B cell (primary cell): ENCODE data around the gene GASK1B. TPM values are rescaled to one million over a fixed set of nuclear protein-coding genes. Genes with fewer than 3 reads are reported as not detected.
A peak's percentile ranks its signal among the peaks of the same experiment; 100 is the strongest.

ENCODE experiments used
- ATAC-seq: fragments of 200-7000 bp; cut with Tn5 transposase; one replicate; pipeline ENCODE4 v1.10.0; 2021; ENCODE audit warnings: low read depth, mild to moderate bottlenecking, moderate number of reproducible peaks, moderate library complexity
- CTCF ChIA-PET: fragments of 350-600 bp; sonication (Branson Sonifier 250); formaldehyde crosslinking; loops from one replicate; lab custom pipeline; 2021; ENCODE audit warnings: antibody characterized with exemption, inconsistent platforms; lab: Charles Lee
- POLR2A ChIA-PET: fragments of 350-600 bp; sonication (Branson Sonifier 250); formaldehyde crosslinking; loops from one replicate; lab custom pipeline; 2021; ENCODE audit warnings: antibody characterized with exemption; lab: Charles Lee
- DNase-seq: peaks from one replicate; pipeline ENCODE4 v3.0.0; 2013
- H2AFZ ChIP-seq: 2 replicates; pipeline ENCODE4 v1.6.1; 2012; ENCODE audit warnings: mild to moderate bottlenecking, low read depth, low read length; ENCODE audit not compliant: insufficient read depth, poor library complexity, severe bottlenecking
- H3K27ac ChIP-seq, 2 donors: 1 replicate in 1 of 2; 2 replicates in 1 of 2; pipeline ENCODE4 v1.5.1; 2012 to 2013; ENCODE audit warnings: low read length in 2 of 2, mild to moderate bottlenecking in 2 of 2, moderate library complexity in 1 of 2
- H3K27me3 ChIP-seq, 4 experiments: fragments of 200-600 bp in 1 of 4; sonication (generic) in 1 of 4; replicated peaks in 1 of 4; 1 replicate in 2 of 4; 2 replicates in 2 of 4; pipeline versions ENCODE4 v1.6.1 to v1.7.0; 2013 to 2016; ENCODE audit warnings: low read length in 3 of 4, mild to moderate bottlenecking in 2 of 4, mixed read lengths in 1 of 4, moderate library complexity in 1 of 4; ENCODE audit not compliant: insufficient read depth in 4 of 4, control insufficient read depth in 3 of 4; ENCODE audit errors: control extremely low read depth in 1 of 4
- H3K36me3 ChIP-seq, 2 experiments: replicated peaks in 1 of 2; 1 replicate in 1 of 2; 2 replicates in 1 of 2; pipeline versions ENCODE4 v1.6.1 to v1.7.1; 2013; ENCODE audit warnings: low read length in 1 of 2; ENCODE audit not compliant: insufficient read depth in 2 of 2, control insufficient read depth in 1 of 2; ENCODE audit errors: control extremely low read depth in 1 of 2, extremely low read depth in 1 of 2
- H3K4me1 ChIP-seq, 2 donors: fragments of 200-600 bp in 1 of 2; sonication (generic) in 1 of 2; 1 replicate in 1 of 2; 2 replicates in 1 of 2; pipeline versions ENCODE4 v1.5.1 to v1.6.1; 2013 to 2017; ENCODE audit warnings: low read length in 2 of 2; ENCODE audit not compliant: control insufficient read depth in 2 of 2, insufficient read depth in 2 of 2
- H3K4me2 ChIP-seq: replicated peaks from 2 replicates; pipeline ENCODE3; 2012; ENCODE audit warnings: mild to moderate bottlenecking, low read depth, low read length; ENCODE audit not compliant: poor library complexity, severe bottlenecking
- H3K4me3 ChIP-seq, 5 experiments: fragments of 200-600 bp in 1 of 5; sonication (generic) in 1 of 5; 1 replicate in 3 of 5; 2 replicates in 2 of 5; pipeline versions ENCODE4 v1.5.1 to v1.7.0; 2011 to 2016; ENCODE audit warnings: low read length in 4 of 5, mild to moderate bottlenecking in 4 of 5, low read depth in 2 of 5, control low read depth in 1 of 5, moderate library complexity in 1 of 5; ENCODE audit not compliant: insufficient read depth in 1 of 5; ENCODE audit errors: control extremely low read depth in 1 of 5, extremely low read depth in 1 of 5
- H3K79me2 ChIP-seq: fragments of 200-600 bp; sonication (generic); one replicate; pipeline ENCODE4 v1.6.0; 2016; ENCODE audit warnings: low read length; ENCODE audit not compliant: control insufficient read depth, insufficient read depth
- H3K9ac ChIP-seq: fragments of 200-600 bp; sonication (generic); 2 replicates; pipeline ENCODE4 v1.6.1; 2017; ENCODE audit warnings: mild to moderate bottlenecking, low read length, moderate library complexity
- H3K9me3 ChIP-seq, 3 donors: one replicate each; pipeline versions ENCODE4 v1.6.1 to v1.7.1; 2013; ENCODE audit warnings: low read length in 2 of 3; ENCODE audit not compliant: control insufficient read depth in 2 of 3, insufficient read depth in 1 of 3; ENCODE audit errors: control extremely low read depth in 1 of 3
- H4K20me1 ChIP-seq: 2 replicates; pipeline ENCODE4 v1.6.0; 2012; ENCODE audit warnings: mild to moderate bottlenecking, low read length; ENCODE audit not compliant: insufficient read depth, control insufficient read depth, poor library complexity, severe bottlenecking
- H3K27ac Mint-ChIP-seq: one replicate; pipeline ENCODE4 v1.8.0; 2021; ENCODE audit warnings: mixed read lengths
- H3K27me3 Mint-ChIP-seq: one replicate; pipeline ENCODE4 v1.8.0; 2021; ENCODE audit warnings: mixed read lengths
- H3K4me1 Mint-ChIP-seq: one replicate; pipeline ENCODE4 v1.8.0; 2021; ENCODE audit warnings: mixed read lengths
- H3K4me3 Mint-ChIP-seq: one replicate; pipeline ENCODE4 v1.8.0; 2021; ENCODE audit warnings: mixed read lengths
- H3K9me3 Mint-ChIP-seq: one replicate; pipeline ENCODE4 v1.8.0; 2022; ENCODE audit warnings: mixed read lengths; ENCODE audit not compliant: insufficient read depth
- EZH2 ChIP-seq: IDR thresholded peaks from 2 replicates; pipeline ENCODE4 v1.6.1; 2012; ENCODE audit warnings: borderline replicate concordance, low read depth, mild to moderate bottlenecking, moderate library complexity, low read length; ENCODE audit not compliant: insufficient read depth, poor library complexity, severe bottlenecking
- WGBS: methylation state at CpG from one replicate; pipeline ENCODE4 v1.1.5; 2013; ENCODE audit warnings: missing lambda C conversion rate; ENCODE audit not compliant: insufficient coverage; 5-methylcytosine and 5-hydroxymethylcytosine counted together
- intact Hi-C: fragments of 100-400 bp; cut with micrococcal nuclease; formaldehyde crosslinking; loops from one replicate; pipeline ENCODE4 v1.10.0; 2022
- polyA plus RNA-seq: library from polyadenylated mRNA; depleted of rRNA; stranded (reverse); fragments of >200 nt; gene quantifications from 2 replicates; pipeline ENCODE4 v1.2.3, GENCODE V29; 2012
- total RNA-seq, 2 donors: library from RNA; stranded (reverse); fragments of 120-200 nt in 1 of 2; gene quantifications; 1 replicate in 1 of 2; 2 replicates in 1 of 2; pipeline versions ENCODE4 v1.2.3 to v1.2.4, GENCODE V29; 2013 to 2022
- TF ChIP-seq, protein P1 (sequence below): fragments of 200-600 bp; IDR thresholded peaks from one replicate; pipeline ENCODE4 v1.8.0; 2022; ENCODE audit warnings: antibody characterized with exemption, mild to moderate bottlenecking

GASK1B gene
- total and polyA plus RNA-seq, 2 donors (not counting 1 experiment from before 2014, with no cell fraction given), result 0.27 to 0.39 TPM

GRCh38 chr4:158195297-158195696, 22.5 kb upstream of the GASK1B start:
- TF ChIP-seq, protein P1, sequence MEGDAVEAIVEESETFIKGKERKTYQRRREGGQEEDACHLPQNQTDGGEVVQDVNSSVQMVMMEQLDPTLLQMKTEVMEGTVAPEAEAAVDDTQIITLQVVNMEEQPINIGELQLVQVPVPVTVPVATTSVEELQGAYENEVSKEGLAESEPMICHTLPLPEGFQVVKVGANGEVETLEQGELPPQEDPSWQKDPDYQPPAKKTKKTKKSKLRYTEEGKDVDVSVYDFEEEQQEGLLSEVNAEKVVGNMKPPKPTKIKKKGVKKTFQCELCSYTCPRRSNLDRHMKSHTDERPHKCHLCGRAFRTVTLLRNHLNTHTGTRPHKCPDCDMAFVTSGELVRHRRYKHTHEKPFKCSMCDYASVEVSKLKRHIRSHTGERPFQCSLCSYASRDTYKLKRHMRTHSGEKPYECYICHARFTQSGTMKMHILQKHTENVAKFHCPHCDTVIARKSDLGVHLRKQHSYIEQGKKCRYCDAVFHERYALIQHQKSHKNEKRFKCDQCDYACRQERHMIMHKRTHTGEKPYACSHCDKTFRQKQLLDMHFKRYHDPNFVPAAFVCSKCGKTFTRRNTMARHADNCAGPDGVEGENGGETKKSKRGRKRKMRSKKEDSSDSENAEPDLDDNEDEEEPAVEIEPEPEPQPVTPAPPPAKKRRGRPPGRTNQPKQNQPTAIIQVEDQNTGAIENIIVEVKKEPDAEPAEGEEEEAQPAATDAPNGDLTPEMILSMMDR, result no peak
- TF ChIP-seq EZH2, result no peak
- ATAC-seq (no peak), DNase-seq (no peak)
- CTCF ChIA-PET, result no interaction called here
- no peaks in the 10 kb centered on the region for H3K36me3 ChIP-seq
- WGBS, result no CpG with 5 or more reads among the region's 1 CpG
- no peak overlapping the region for H2AFZ ChIP-seq
- no peak overlapping the region for H3K4me2 ChIP-seq
- no peak overlapping the region for H3K27ac Mint-ChIP-seq
- H3K9ac ChIP-seq, result no peak overlapping the region
- no peaks in the 10 kb centered on the region for H3K79me2 ChIP-seq
- H3K27ac ChIP-seq, result no peak overlapping the region
- no peak overlapping the region for H3K4me3 ChIP-seq
- H3K9me3 ChIP-seq, result no peaks in the 10 kb centered on the region
- H3K27me3 ChIP-seq, result no peaks in the 10 kb centered on the region
- no peaks in the 10 kb centered on the region for H3K4me1 Mint-ChIP-seq
- no peak overlapping the region for H3K4me3 Mint-ChIP-seq
- no peaks in the 10 kb centered on the region for H4K20me1 ChIP-seq
- H3K9me3 Mint-ChIP-seq, result no peaks in the 10 kb centered on the region
- peaks cover 2% of the 10 kb centered on the region for H3K27me3 Mint-ChIP-seq
- no peaks in the 10 kb centered on the region for H3K4me1 ChIP-seq
- intact Hi-C loops, result no loop called here
- POLR2A ChIA-PET, result no interaction called here

- Histone ChIP-seq H3K9ac (no peak overlapping the region), H3K27me3 (no peaks in the 10 kb centered on the region), H3K36me3 (no peaks in the 10 kb centered on the region), H3K4me1 (no peaks in the 10 kb centered on the region), H2AFZ (no peak overlapping the region), H3K9me3 (no peaks in the 10 kb centered on the region), H3K79me2 (no peaks in the 10 kb centered on the region), H3K4me2 (no peak overlapping the region), H3K4me3 (no peak overlapping the region), H4K20me1 (no peaks in the 10 kb centered on the region), H3K27ac (no peak overlapping the region)
- intact Hi-C loops, result no loop called here
- no peaks in the 10 kb centered on the region for H3K27me3 Mint-ChIP-seq
- ChIA-PET CTCF (no interaction called here), POLR2A (no interaction called here)
- WGBS, result 0% methylated on average over 2 of the region's 3 CpGs
- ATAC-seq (no peak), DNase-seq (no peak)
- TF ChIP-seq EZH2, result no peak
- TF ChIP-seq, protein P1, result peak; percentile 23
- H3K4me1 Mint-ChIP-seq, result no peaks in the 10 kb centered on the region
- no peak overlapping the region for H3K27ac Mint-ChIP-seq
- no peak overlapping the region for H3K4me3 Mint-ChIP-seq
- H3K9me3 Mint-ChIP-seq, result no peaks in the 10 kb centered on the region
Measured at GRCh38 chr4:158193171-158193749, 20.4 kb upstream of the GASK1B start.
